Measurements from ENCODE around the gene ADAP1. TPM values are rescaled to one million over a fixed set of nuclear protein-coding genes. Genes with fewer than 3 reads are reported as not detected.

The ADAP1 gene
- total and polyA plus RNA-seq, 2 of the 13 experiments (the other 11 are each of a cell fraction or from before 2014, with no cell fraction given): 10.5 to 24.6 TPM

- peak; percentile 69 for TF ChIP-seq SP4 (CRISPR knock-in tag; IDR thresholded peaks at IDR 0.05)
- TF ChIP-seq CREM (IDR thresholded peaks at IDR 0.05): peak; percentile 38; the same call in 1 of the 2 replicates
- TF ChIP-seq CREM (CRISPR knock-in tag; IDR thresholded peaks at IDR 0.05): no peak
- TF ChIP-seq TFDP1 (CRISPR knock-in tag; IDR thresholded peaks at IDR 0.05; ENCODE audit: borderline replicate concordance): peak; percentile 55; the same call in 1 of the 2 replicates
- peak; percentile 88 for TF ChIP-seq ZMYM3 (CRISPR knock-in tag; IDR thresholded peaks at IDR 0.05)
- no peak; the same call in 1 of the 2 replicates for TF ChIP-seq SOX13 (IDR thresholded peaks at IDR 0.05)
- peak in 1 of 2 experiments; percentile 34; a peak in 1 of 4 replicates for TF ChIP-seq SOX13 (CRISPR knock-in tag; conservative IDR thresholded peaks at IDR 0.05 in 1 of 2, IDR thresholded peaks at IDR 0.05 in 1 of 2)
- TF ChIP-seq DNMT1 (CRISPR knock-in tag; IDR thresholded peaks at IDR 0.05): peak; percentile 96
- TF ChIP-seq SP1 (IDR thresholded peaks at IDR 0.05): no peak
- TF ChIP-seq SP1 (CRISPR knock-in tag; IDR thresholded peaks at IDR 0.05): peak; percentile 68
- TF ChIP-seq BCL6 (CRISPR knock-in tag; IDR thresholded peaks at IDR 0.05): peak; percentile 44
- TF ChIP-seq PPARG (CRISPR knock-in tag; conservative IDR thresholded peaks at IDR 0.05): peak; percentile 81
- 0 out of 2 replicates have a peak, but pooled peaks have one; percentile 40 for TF ChIP-seq PITX1 (CRISPR knock-in tag; IDR thresholded peaks at IDR 0.05)
- TF ChIP-seq ZNF646 (CRISPR knock-in tag; IDR thresholded peaks at IDR 0.05): no peak
- peak; percentile 81 for TF ChIP-seq MED1 (CRISPR knock-in tag; IDR thresholded peaks at IDR 0.05)
- peak; percentile 62 for TF ChIP-seq ZNF704 (CRISPR knock-in tag; IDR thresholded peaks at IDR 0.05; ENCODE audit: borderline replicate concordance)
- no peak for TF ChIP-seq SRY (CRISPR knock-in tag; IDR thresholded peaks at IDR 0.05)
- no peak for TF ChIP-seq EZH2 (conservative IDR thresholded peaks at IDR 0.05; ENCODE audit: low read depth, low read length)
- no peak for TF ChIP-seq RFX3 (CRISPR knock-in tag; IDR thresholded peaks at IDR 0.05)
- TF ChIP-seq SMYD3 (CRISPR knock-in tag; IDR thresholded peaks at IDR 0.05): no peak
- 0 out of 2 replicates have a peak, but pooled peaks have one; percentile 11 for TF ChIP-seq ZNF337 (CRISPR knock-in tag; IDR thresholded peaks at IDR 0.05; ENCODE audit: borderline replicate concordance, low read depth)
- TF ChIP-seq ZBTB20 (CRISPR knock-in tag; IDR thresholded peaks at IDR 0.05; ENCODE audit: borderline replicate concordance, low read depth): no peak
Observed at GRCh38 chr7:992709-993607, 38.5 kb upstream of the ADAP1 start (continued).
